ENCODE data around the gene ACER3.

GRCh38 chr11:77062924-77063323 is 202.2 kb downstream of the ACER3 start:
- TF ChIP-seq CTCF (IDR thresholded peaks at IDR 0.05) (no peak), POLR2A (IDR thresholded peaks at IDR 0.05) (no peak)
